GM12874 (cell line): ENCODE measurements around the gene PNMA6E.

Experiments
- CTCF ChIP-seq: IDR thresholded peaks from 2 replicates; pipeline ENCODE4 v1.5.1; 2011; ENCODE audit warnings: low read depth, mild to moderate bottlenecking, control low read depth, low read length, moderate library complexity; ENCODE audit not compliant: insufficient read depth

PNMA6E gene

GRCh38 chrX:153387345-153387744 is 13.8 kb downstream of the PNMA6E start:
- TF ChIP-seq CTCF: no peak

GRCh38 chrX:153386097-153386496 is 15.1 kb downstream of the PNMA6E start:
- no peak for TF ChIP-seq CTCF

- no peak for TF ChIP-seq CTCF
Observed at GRCh38 chrX:153384390-153384789, 16.8 kb downstream of the PNMA6E start.

GRCh38 chrX:153382563-153383482 is 18.3 kb downstream of the PNMA6E start:
- TF ChIP-seq CTCF: no peak

- no peak for TF ChIP-seq CTCF
Observed at GRCh38 chrX:153381684-153382532, 19.2 kb downstream of the PNMA6E start.

- TF ChIP-seq CTCF: no peak
Observed at GRCh38 chrX:153380691-153381090, 20.5 kb downstream of the PNMA6E start.

- TF ChIP-seq CTCF: no peak
Observed at GRCh38 chrX:153379971-153380581, 21.1 kb downstream of the PNMA6E start.
